HG03457 (cell line): ENCODE measurements around the gene FOXP1.
A peak's percentile ranks its signal among the peaks of the same experiment; 100 is the strongest.
"Not testable (repeated sequence)": the region's sequence is repeated elsewhere in the genome, so short reads cannot be mapped to it uniquely, and the experiment has no call there.

Source experiments
- ATAC-seq: cut with Tn5 transposase; IDR thresholded peaks from one replicate; pipeline ENCODE4 v1.9.1; 2021; ENCODE audit warnings: moderate number of reproducible peaks; ENCODE audit not compliant: unreplicated experiment

Gene FOXP1

GRCh38 chr3:71454512-71455403, 128.8 kb downstream of the FOXP1 start:
- ATAC-seq = no peak

GRCh38 chr3:71453822-71454511, 129.6 kb downstream of the FOXP1 start:
- no peak for ATAC-seq

- no peak for ATAC-seq
These were observed 130.2 kb downstream of the FOXP1 start for GRCh38 chr3:71453319-71453718.

- no peak for ATAC-seq
These were observed 131.7 kb downstream of the FOXP1 start for GRCh38 chr3:71451812-71452211.

GRCh38 chr3:71451060-71451459, 132.5 kb downstream of the FOXP1 start:
- ATAC-seq = no peak

GRCh38 chr3:71450162-71450561, 133.4 kb downstream of the FOXP1 start:
- ATAC-seq = no peak

GRCh38 chr3:71447803-71448202, 135.7 kb downstream of the FOXP1 start:
- ATAC-seq = no peak

- ATAC-seq = no peak
These were observed 136.3 kb downstream of the FOXP1 start for GRCh38 chr3:71447197-71447596.

- ATAC-seq = no peak
These were observed 136.8 kb downstream of the FOXP1 start for GRCh38 chr3:71446734-71447133.

- ATAC-seq = no peak
These were observed 137.3 kb downstream of the FOXP1 start for GRCh38 chr3:71446260-71446659.

GRCh38 chr3:71444861-71445259, 138.7 kb downstream of the FOXP1 start:
- ATAC-seq = no peak

GRCh38 chr3:71444028-71444860, 139.3 kb downstream of the FOXP1 start:
- peak; percentile 87 for ATAC-seq

- no peak for ATAC-seq
These were observed 140.2 kb downstream of the FOXP1 start for GRCh38 chr3:71443332-71443731.

- no peak for ATAC-seq
These were observed 140.9 kb downstream of the FOXP1 start for GRCh38 chr3:71442652-71443042.

GRCh38 chr3:71441925-71442651, 141.4 kb downstream of the FOXP1 start:
- ATAC-seq = no peak

GRCh38 chr3:71441217-71441924, 142.2 kb downstream of the FOXP1 start:
- ATAC-seq = no peak

- ATAC-seq = no peak
These were observed 144.6 kb downstream of the FOXP1 start for GRCh38 chr3:71438904-71439303.

- ATAC-seq = no peak
These were observed 145.3 kb downstream of the FOXP1 start for GRCh38 chr3:71438071-71438685.

GRCh38 chr3:71436337-71436736, 147.2 kb downstream of the FOXP1 start:
- ATAC-seq = no peak

GRCh38 chr3:71435836-71436235, 147.7 kb downstream of the FOXP1 start:
- ATAC-seq = not testable (repeated sequence)
